MM.1S (cell line): Measurements from ENCODE around the gene PTGS2.
"Not testable (repeated sequence)": the region's sequence is repeated elsewhere in the genome, so short reads cannot be mapped to it uniquely, and the experiment has no call there.

Experiments used
- DNase-seq: peaks from one replicate; pipeline ENCODE4 v3.0.0-alpha.2; 2015
- H2AFZ ChIP-seq: fragments of 300-600 bp; sonication (generic); 2 replicates; pipeline ENCODE4 v1.6.0; 2016; ENCODE audit warnings: antibody characterized with exemption, low read length
- H3F3A ChIP-seq: fragments of 300-600 bp; sonication (generic); 2 replicates; pipeline ENCODE4 v1.6.1; 2016; ENCODE audit warnings: mild to moderate bottlenecking, antibody characterized with exemption, low read length, moderate library complexity, mixed read lengths; ENCODE audit not compliant: insufficient read depth
- H3K27ac ChIP-seq: fragments of 300-600 bp; sonication (generic); 2 replicates; pipeline ENCODE4 v1.5.1; 2016; ENCODE audit warnings: mild to moderate bottlenecking, low read length
- H3K27me3 ChIP-seq: fragments of 300-600 bp; sonication (generic); replicated peaks from 2 replicates; pipeline ENCODE4 v1.6.0; 2016; ENCODE audit warnings: low read length; ENCODE audit not compliant: insufficient read depth
- H3K36me3 ChIP-seq: fragments of 300-600 bp; sonication (generic); replicated peaks from 2 replicates; pipeline ENCODE4 v1.6.1; 2016; ENCODE audit warnings: mild to moderate bottlenecking, low read length, mixed read lengths; ENCODE audit not compliant: insufficient read depth
- H3K4me1 ChIP-seq: fragments of 300-600 bp; sonication (generic); 2 replicates; pipeline ENCODE4 v1.6.1; 2016; ENCODE audit warnings: low read length, mixed read lengths
- H3K4me2 ChIP-seq: fragments of 300-600 bp; sonication (generic); 2 replicates; pipeline ENCODE4 v1.6.0; 2016; ENCODE audit warnings: low read depth, low read length
- H3K4me3 ChIP-seq: fragments of 300-600 bp; sonication (generic); 2 replicates; pipeline ENCODE4 v1.5.1; 2016; ENCODE audit warnings: low read length, mixed read lengths
- H3K79me2 ChIP-seq: fragments of 300-600 bp; sonication (generic); 2 replicates; pipeline ENCODE4 v1.6.1; 2016; ENCODE audit warnings: mixed run types, low read length, mixed read lengths
- H3K9ac ChIP-seq: fragments of 300-600 bp; sonication (generic); 2 replicates; pipeline ENCODE4 v1.6.1; 2016; ENCODE audit warnings: low read length, mixed read lengths
- H3K9me2 ChIP-seq: fragments of 300-600 bp; sonication (generic); replicated peaks from 2 replicates; pipeline ENCODE4 v1.6.1; 2016; ENCODE audit warnings: mild to moderate bottlenecking, low read length, mixed read lengths; ENCODE audit not compliant: insufficient read depth
- H3K9me3 ChIP-seq: fragments of 300-600 bp; sonication (generic); replicated peaks from 2 replicates; pipeline ENCODE4 v1.6.1; 2016; ENCODE audit warnings: mild to moderate bottlenecking, low read length, mixed read lengths; ENCODE audit not compliant: insufficient read depth
- H4K20me1 ChIP-seq: fragments of 300-600 bp; sonication (generic); 2 replicates; pipeline ENCODE4 v1.6.1; 2016; ENCODE audit warnings: mild to moderate bottlenecking, low read length, moderate library complexity, mixed read lengths; ENCODE audit not compliant: insufficient read depth
- EZH2 ChIP-seq: fragments of 300-600 bp; sonication (generic); optimal IDR thresholded peaks from 2 replicates; pipeline ENCODE3; 2017; ENCODE audit warnings: low read depth, mild to moderate bottlenecking, antibody characterized with exemption, low read length, mixed read lengths
- EZH2phosphoT487 ChIP-seq: fragments of 300-600 bp; sonication (generic); IDR thresholded peaks from 2 replicates; pipeline ENCODE4 v1.6.1; 2018; ENCODE audit warnings: antibody characterized with exemption, low read length
- TF ChIP-seq, protein P1 (sequence below): fragments of 300-600 bp; sonication (generic); IDR thresholded peaks from 2 replicates; pipeline ENCODE4 v1.5.1; 2016; ENCODE audit warnings: antibody characterized with exemption, low read length, mixed read lengths

PTGS2 gene

DNA sequence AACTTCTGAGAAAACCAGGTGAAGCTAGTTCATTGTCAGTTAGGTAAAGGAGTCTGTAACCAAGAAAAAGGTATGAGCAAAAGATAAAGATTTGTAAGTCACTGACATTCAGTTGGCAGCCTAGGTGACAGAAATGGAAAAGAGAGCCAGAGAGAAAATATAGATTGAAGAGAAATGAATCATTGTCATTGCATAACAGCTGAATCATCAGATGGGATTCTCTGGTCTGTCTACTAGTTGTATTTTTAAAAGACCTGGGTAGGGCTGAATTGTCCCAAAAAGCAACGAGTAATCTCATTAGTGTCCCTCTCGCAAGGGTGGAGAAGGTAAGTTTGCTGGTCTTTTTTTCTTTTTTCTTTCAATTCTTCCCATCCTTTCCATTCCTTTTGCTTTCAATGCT is 36.6 kb downstream of the PTGS2 start:
- no peaks in the 10 kb centered on the region for H3K27me3 ChIP-seq
- H3F3A ChIP-seq = no peaks in the 10 kb centered on the region
- H3K4me2 ChIP-seq = no peak overlapping the region
- no peaks in the 10 kb centered on the region for H3K9me2 ChIP-seq
- H3K27ac ChIP-seq = no peak overlapping the region
- no peak for TF ChIP-seq EZH2
- TF ChIP-seq, protein P1, sequence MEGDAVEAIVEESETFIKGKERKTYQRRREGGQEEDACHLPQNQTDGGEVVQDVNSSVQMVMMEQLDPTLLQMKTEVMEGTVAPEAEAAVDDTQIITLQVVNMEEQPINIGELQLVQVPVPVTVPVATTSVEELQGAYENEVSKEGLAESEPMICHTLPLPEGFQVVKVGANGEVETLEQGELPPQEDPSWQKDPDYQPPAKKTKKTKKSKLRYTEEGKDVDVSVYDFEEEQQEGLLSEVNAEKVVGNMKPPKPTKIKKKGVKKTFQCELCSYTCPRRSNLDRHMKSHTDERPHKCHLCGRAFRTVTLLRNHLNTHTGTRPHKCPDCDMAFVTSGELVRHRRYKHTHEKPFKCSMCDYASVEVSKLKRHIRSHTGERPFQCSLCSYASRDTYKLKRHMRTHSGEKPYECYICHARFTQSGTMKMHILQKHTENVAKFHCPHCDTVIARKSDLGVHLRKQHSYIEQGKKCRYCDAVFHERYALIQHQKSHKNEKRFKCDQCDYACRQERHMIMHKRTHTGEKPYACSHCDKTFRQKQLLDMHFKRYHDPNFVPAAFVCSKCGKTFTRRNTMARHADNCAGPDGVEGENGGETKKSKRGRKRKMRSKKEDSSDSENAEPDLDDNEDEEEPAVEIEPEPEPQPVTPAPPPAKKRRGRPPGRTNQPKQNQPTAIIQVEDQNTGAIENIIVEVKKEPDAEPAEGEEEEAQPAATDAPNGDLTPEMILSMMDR = no peak
- TF ChIP-seq EZH2phosphoT487 = no peak
- no peak overlapping the region for H3K4me3 ChIP-seq
- DNase-seq = no peak
- H3K9ac ChIP-seq = no peak overlapping the region
- no peak overlapping the region for H2AFZ ChIP-seq
- no peaks in the 10 kb centered on the region for H3K79me2 ChIP-seq
- H3K4me1 ChIP-seq = no peaks in the 10 kb centered on the region
- no peaks in the 10 kb centered on the region for H3K36me3 ChIP-seq
- no peaks in the 10 kb centered on the region for H3K9me3 ChIP-seq
- no peaks in the 10 kb centered on the region for H4K20me1 ChIP-seq

- H4K20me1 ChIP-seq, H3K27me3 ChIP-seq, H3K4me2 ChIP-seq, DNase-seq, H2AFZ ChIP-seq, H3K27ac ChIP-seq, H3K9me3 ChIP-seq, H3F3A ChIP-seq, H3K36me3 ChIP-seq, H3K4me1 ChIP-seq, H3K9ac ChIP-seq, H3K9me2 ChIP-seq, H3K79me2 ChIP-seq, H3K4me3 ChIP-seq: not testable (repeated sequence)
Observed at GRCh38 chr1:186637567-186637966, 42.7 kb downstream of the PTGS2 start.

GRCh38 chr1:186636786-186637185 is 43.4 kb downstream of the PTGS2 start:
- Histone ChIP-seq H3K4me3 (no peak overlapping the region), H3F3A (no peaks in the 10 kb centered on the region), H2AFZ (no peak overlapping the region), H3K9ac (no peak overlapping the region), H3K4me1 (no peaks in the 10 kb centered on the region), H3K4me2 (no peak overlapping the region), H3K36me3 (no peaks in the 10 kb centered on the region), H3K27me3 (no peaks in the 10 kb centered on the region), H3K79me2 (no peaks in the 10 kb centered on the region), H3K27ac (no peak overlapping the region), H3K9me3 (no peaks in the 10 kb centered on the region), H3K9me2 (no peaks in the 10 kb centered on the region), H4K20me1 (no peaks in the 10 kb centered on the region)
- TF ChIP-seq EZH2 (no peak), EZH2phosphoT487 (no peak)
- TF ChIP-seq, protein P1 = no peak
- DNase-seq = no peak

DNA sequence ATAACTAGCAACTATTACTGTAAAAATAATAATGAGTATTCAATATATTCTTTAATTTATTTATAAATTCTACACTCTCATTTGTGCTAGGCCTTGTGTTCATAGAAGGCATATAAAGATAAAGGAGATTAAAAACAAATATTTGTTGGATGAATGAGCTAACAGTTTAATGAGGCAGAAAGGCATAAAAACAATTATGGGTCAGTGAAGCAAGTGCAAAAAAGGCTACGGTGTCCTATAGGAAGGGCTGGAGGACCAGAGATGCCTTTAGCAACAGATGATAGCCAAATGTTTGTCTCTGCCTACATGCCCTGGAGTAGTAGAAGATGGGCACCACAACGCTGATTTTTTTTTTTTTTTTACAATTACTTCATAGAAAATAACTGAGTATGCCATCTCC is 45.7 kb downstream of the PTGS2 start:
- H3F3A ChIP-seq = no peaks in the 10 kb centered on the region
- no peaks in the 10 kb centered on the region for H3K79me2 ChIP-seq
- H3K27ac ChIP-seq = no peak overlapping the region
- no peak overlapping the region for H3K4me3 ChIP-seq
- H3K4me2 ChIP-seq = no peak overlapping the region
- no peak overlapping the region for H2AFZ ChIP-seq
- no peaks in the 10 kb centered on the region for H3K9me3 ChIP-seq
- no peak overlapping the region for H3K9ac ChIP-seq
- H3K27me3 ChIP-seq = no peaks in the 10 kb centered on the region
- H3K9me2 ChIP-seq = no peaks in the 10 kb centered on the region
- DNase-seq = no peak
- H3K36me3 ChIP-seq = no peaks in the 10 kb centered on the region
- no peaks in the 10 kb centered on the region for H4K20me1 ChIP-seq
- TF ChIP-seq EZH2 = no peak
- no peak for TF ChIP-seq EZH2phosphoT487
- TF ChIP-seq, protein P1 = no peak
- H3K4me1 ChIP-seq = no peaks in the 10 kb centered on the region
